HG03558 (cell line): ENCODE results near the gene SYNE2.

Experiments
- ATAC-seq: cut with Tn5 transposase; IDR thresholded peaks from one replicate; pipeline ENCODE4 v1.9.1; 2021; ENCODE audit warnings: moderate number of reproducible peaks; ENCODE audit not compliant: unreplicated experiment; ENCODE audit errors: extremely low read depth

SYNE2 gene

DNA sequence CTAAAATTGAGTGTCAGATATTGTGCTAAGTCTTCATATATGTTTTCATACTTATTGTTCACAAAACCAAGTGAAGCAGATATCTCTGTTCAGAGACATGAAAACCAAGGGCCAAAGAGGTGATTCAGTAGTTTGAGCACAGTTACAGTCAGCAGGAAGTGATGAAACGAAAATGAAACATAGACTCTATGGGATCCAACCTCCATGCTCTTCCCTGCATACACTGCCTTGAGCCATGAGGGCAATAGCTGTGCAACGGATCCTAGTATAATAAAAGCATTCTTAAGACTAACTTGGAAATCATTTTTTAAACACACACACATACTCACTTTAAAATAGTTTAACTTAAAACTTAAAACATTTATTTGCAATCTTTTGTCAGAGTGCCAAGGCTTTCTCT is 413.4 kb downstream of the SYNE2 start:
- ATAC-seq, result no peak

DNA sequence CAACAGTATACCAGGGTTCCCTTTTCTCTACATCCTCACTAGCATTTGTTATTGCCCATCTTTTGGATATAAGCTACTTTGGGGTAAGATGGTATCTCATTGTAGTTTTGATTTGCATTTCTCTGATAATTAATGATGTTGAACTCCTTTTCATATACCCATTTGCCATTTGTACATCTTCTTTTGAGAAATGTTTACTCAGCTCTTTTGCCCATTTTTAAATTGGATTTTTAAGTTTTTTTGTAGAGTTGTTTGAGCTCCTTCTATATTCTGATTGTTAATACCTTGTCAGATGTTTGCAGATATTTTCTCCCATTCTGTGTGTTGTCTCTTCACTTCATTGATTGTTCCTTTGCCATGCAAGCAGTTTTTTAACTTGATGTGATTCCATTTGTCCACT is 419.2 kb downstream of the SYNE2 start:
- no peak for ATAC-seq
